Measurements from ENCODE around the gene AP5M1. TPM values are rescaled to one million over a fixed set of nuclear protein-coding genes. Genes with fewer than 3 reads are reported as not detected.
"Not testable (repeated sequence)": the region's sequence is repeated elsewhere in the genome, so short reads cannot be mapped to it uniquely, and the experiment has no call there.

The AP5M1 gene
- polyA plus RNA-seq, 1 donor from 2014 or later, result 40.0 TPM

- Histone ChIP-seq H3F3A (ENCODE audit: insufficient read depth, low read length, poor library complexity, severe bottlenecking) (no peaks in the 10 kb centered on the region), H4K20me1 (ENCODE audit: insufficient read depth) (no peaks in the 10 kb centered on the region), H2AFZ (ENCODE audit: low read depth, low read length) (no peak overlapping the region), H3K9me3 (ENCODE audit: low read length) (no peaks in the 10 kb centered on the region), H3K4me2 (ENCODE audit: low read length) (no peak overlapping the region), H3K9me2 (ENCODE audit: insufficient read depth, low read length) (no peaks in the 10 kb centered on the region), H3K27me3 (ENCODE audit: insufficient read depth, low read depth, low read length) (no peaks in the 10 kb centered on the region), H3K36me3 (ENCODE audit: insufficient read depth, low read length) (peaks cover 10% of the 10 kb centered on the region), H3K27ac (ENCODE audit: low read length) (no peak overlapping the region), H3K79me2 (replicated peaks; ENCODE audit: insufficient read depth, low read length) (no peaks in the 10 kb centered on the region), H3K4me3 (ENCODE audit: low read length) (no peak overlapping the region), H3K9ac (ENCODE audit: low read length) (no peak overlapping the region)
- TF ChIP-seq SMC3 (conservative IDR thresholded peaks at IDR 0.05; ENCODE audit: poor library complexity), result no peak
- TF ChIP-seq, protein P1, sequence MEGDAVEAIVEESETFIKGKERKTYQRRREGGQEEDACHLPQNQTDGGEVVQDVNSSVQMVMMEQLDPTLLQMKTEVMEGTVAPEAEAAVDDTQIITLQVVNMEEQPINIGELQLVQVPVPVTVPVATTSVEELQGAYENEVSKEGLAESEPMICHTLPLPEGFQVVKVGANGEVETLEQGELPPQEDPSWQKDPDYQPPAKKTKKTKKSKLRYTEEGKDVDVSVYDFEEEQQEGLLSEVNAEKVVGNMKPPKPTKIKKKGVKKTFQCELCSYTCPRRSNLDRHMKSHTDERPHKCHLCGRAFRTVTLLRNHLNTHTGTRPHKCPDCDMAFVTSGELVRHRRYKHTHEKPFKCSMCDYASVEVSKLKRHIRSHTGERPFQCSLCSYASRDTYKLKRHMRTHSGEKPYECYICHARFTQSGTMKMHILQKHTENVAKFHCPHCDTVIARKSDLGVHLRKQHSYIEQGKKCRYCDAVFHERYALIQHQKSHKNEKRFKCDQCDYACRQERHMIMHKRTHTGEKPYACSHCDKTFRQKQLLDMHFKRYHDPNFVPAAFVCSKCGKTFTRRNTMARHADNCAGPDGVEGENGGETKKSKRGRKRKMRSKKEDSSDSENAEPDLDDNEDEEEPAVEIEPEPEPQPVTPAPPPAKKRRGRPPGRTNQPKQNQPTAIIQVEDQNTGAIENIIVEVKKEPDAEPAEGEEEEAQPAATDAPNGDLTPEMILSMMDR (IDR thresholded peaks at IDR 0.05; ENCODE audit: poor library complexity, severe bottlenecking), result no peak
- no peak for TF ChIP-seq TAF1 (IDR thresholded peaks at IDR 0.05; ENCODE audit: low read depth)
Observed at GRCh38 chr14:57227083-57227482, 41.7 kb upstream of the AP5M1 start.

GRCh38 chr14:57228320-57228719 lies 40.5 kb upstream of the AP5M1 start:
- H3K36me3 ChIP-seq (ENCODE audit: insufficient read depth, low read length), result not testable (repeated sequence)

DNA sequence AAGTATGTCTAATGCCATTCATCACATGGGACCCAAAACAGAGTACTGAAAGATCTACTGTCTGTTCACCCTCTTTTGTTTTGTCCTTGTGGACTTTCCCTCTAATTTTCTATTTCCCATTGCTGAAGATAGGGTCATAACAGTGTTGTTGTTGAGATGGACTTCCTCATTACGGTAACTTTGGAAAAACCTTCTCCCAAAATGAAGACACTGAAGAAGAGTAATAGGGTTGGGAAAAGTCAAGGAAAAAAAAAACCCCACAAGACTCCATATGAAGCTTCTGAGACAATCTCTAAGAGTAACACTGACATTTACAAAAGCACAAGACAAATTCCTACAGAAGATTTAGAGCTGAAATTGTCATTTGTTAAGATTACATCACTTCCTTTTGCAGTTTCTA lies 36.8 kb upstream of the AP5M1 start:
- Histone ChIP-seq H3K36me3 (ENCODE audit: insufficient read depth, low read length) (peaks cover 10% of the 10 kb centered on the region), H3K4me2 (ENCODE audit: low read length) (no peak overlapping the region), H3F3A (ENCODE audit: insufficient read depth, low read length, poor library complexity, severe bottlenecking) (no peaks in the 10 kb centered on the region), H3K9me3 (ENCODE audit: low read length) (no peaks in the 10 kb centered on the region), H3K27me3 (ENCODE audit: insufficient read depth, low read depth, low read length) (no peaks in the 10 kb centered on the region), H3K9me2 (ENCODE audit: insufficient read depth, low read length) (no peaks in the 10 kb centered on the region), H2AFZ (ENCODE audit: low read depth, low read length) (no peak overlapping the region), H3K27ac (ENCODE audit: low read length) (no peak overlapping the region), H3K4me3 (ENCODE audit: low read length) (no peak overlapping the region), H4K20me1 (ENCODE audit: insufficient read depth) (no peaks in the 10 kb centered on the region), H3K79me2 (replicated peaks; ENCODE audit: insufficient read depth, low read length) (no peaks in the 10 kb centered on the region), H3K9ac (ENCODE audit: low read length) (no peak overlapping the region)
- TF ChIP-seq SMC3 (conservative IDR thresholded peaks at IDR 0.05; ENCODE audit: poor library complexity) (no peak), EZH2 (IDR thresholded peaks at IDR 0.05; ENCODE audit: borderline replicate concordance, insufficient read depth, low read length, poor library complexity, severe bottlenecking) (no peak), POLR2AphosphoS5 (IDR thresholded peaks at IDR 0.05) (no peak), MXI1 (conservative IDR thresholded peaks at IDR 0.05; ENCODE audit: poor library complexity, severe bottlenecking) (no peak), TAF1 (IDR thresholded peaks at IDR 0.05; ENCODE audit: low read depth) (no peak), RAD21 (conservative IDR thresholded peaks at IDR 0.05) (no peak), EP300 (conservative IDR thresholded peaks at IDR 0.05; ENCODE audit: poor library complexity, severe bottlenecking) (no peak), REST (IDR thresholded peaks at IDR 0.05; ENCODE audit: borderline replicate concordance) (no peak)
- TF ChIP-seq, protein P1 (IDR thresholded peaks at IDR 0.05; ENCODE audit: poor library complexity, severe bottlenecking), result no peak

More at GRCh38 chr14:57228320-57228719, 40.5 kb upstream of the AP5M1 start:
- not testable (repeated sequence) for H3K27ac ChIP-seq (ENCODE audit: low read length); H3K4me3 ChIP-seq (ENCODE audit: low read length); H3K9me2 ChIP-seq (ENCODE audit: insufficient read depth, low read length); H3K79me2 ChIP-seq (replicated peaks; ENCODE audit: insufficient read depth, low read length); H3F3A ChIP-seq (ENCODE audit: insufficient read depth, low read length, poor library complexity, severe bottlenecking); H2AFZ ChIP-seq (ENCODE audit: low read depth, low read length); H3K9me3 ChIP-seq (ENCODE audit: low read length); H3K27me3 ChIP-seq (ENCODE audit: insufficient read depth, low read depth, low read length); H3K4me2 ChIP-seq (ENCODE audit: low read length); H4K20me1 ChIP-seq (ENCODE audit: insufficient read depth); H3K9ac ChIP-seq (ENCODE audit: low read length)

- H3K36me3 ChIP-seq (ENCODE audit: insufficient read depth, low read length), result peaks cover 19% of the 10 kb centered on the region
- not testable (repeated sequence) for H3K27ac ChIP-seq (ENCODE audit: low read length); H3K4me2 ChIP-seq (ENCODE audit: low read length); H3K4me3 ChIP-seq (ENCODE audit: low read length); H3K9me3 ChIP-seq (ENCODE audit: low read length); H3K79me2 ChIP-seq (replicated peaks; ENCODE audit: insufficient read depth, low read length); H4K20me1 ChIP-seq (ENCODE audit: insufficient read depth); H3F3A ChIP-seq (ENCODE audit: insufficient read depth, low read length, poor library complexity, severe bottlenecking); H2AFZ ChIP-seq (ENCODE audit: low read depth, low read length); H3K9me2 ChIP-seq (ENCODE audit: insufficient read depth, low read length); H3K27me3 ChIP-seq (ENCODE audit: insufficient read depth, low read depth, low read length); H3K9ac ChIP-seq (ENCODE audit: low read length)
Observed at GRCh38 chr14:57240115-57240514, 28.7 kb upstream of the AP5M1 start.

Data from neural cell (in vitro differentiated cells).